ENCODE data around the gene CAPZA1. TPM values are rescaled to one million over a fixed set of nuclear protein-coding genes. Genes with fewer than 3 reads are reported as not detected.
A peak's percentile ranks its signal among the peaks of the same experiment; 100 is the strongest.

Gene CAPZA1
- total RNA-seq, 1 experiment from 2014 or later = 108 TPM

GRCh38 chr1:112712701-112713128 lies 93.1 kb downstream of the CAPZA1 start:
- H3K4me1 Mint-ChIP-seq = peaks cover 51 to 54% of the 10 kb centered on the region in 2 experiments
- Histone ChIP-seq H3K27me3 (ENCODE audit: insufficient read depth, low read length) (no peaks in the 10 kb centered on the region), H3K79me1 (ENCODE audit: insufficient read depth, low read depth, low read length, poor library complexity, severe bottlenecking) (no peaks in the 10 kb centered on the region), H3K9ac (ENCODE audit: extremely low read depth, insufficient read length, low read length) (no peak overlapping the region), H4K20me1 (ENCODE audit: control insufficient read depth, insufficient read depth, insufficient read length) (no peaks in the 10 kb centered on the region), H2BK15ac (ENCODE audit: low read depth, low read length) (no peak overlapping the region), H4K91ac (ENCODE audit: insufficient read length, low read depth, low read length) (no peak overlapping the region), H3K79me2 (ENCODE audit: insufficient read depth, low read length) (no peaks in the 10 kb centered on the region; the same call in 1 of the 2 replicates), H2BK5ac (ENCODE audit: insufficient read length, low read length) (no peak overlapping the region), H3K27ac (ENCODE audit: insufficient read length, low read depth, low read length) (no peak overlapping the region), H3K4ac (ENCODE audit: low read depth, low read length) (no peak overlapping the region), H3K23me2 (ENCODE audit: insufficient read length, low read depth, low read length, poor library complexity, severe bottlenecking) (peaks cover 19% of the 10 kb centered on the region), H4K8ac (replicated peaks; ENCODE audit: insufficient read length, low read depth, low read length) (no peak overlapping the region), H2AFZ (ENCODE audit: low read length) (no peak overlapping the region), H2BK20ac (ENCODE audit: low read depth, low read length, poor library complexity, severe bottlenecking) (no peak overlapping the region), H3K4me2 (ENCODE audit: insufficient read depth, insufficient read length, low read length) (no peak overlapping the region), H3K9me3 (ENCODE audit: control insufficient read depth, low read depth, low read length) (no peaks in the 10 kb centered on the region), H3K18ac (ENCODE audit: insufficient read length, low read depth, low read length) (no peak overlapping the region), H3K56ac (ENCODE audit: insufficient read length, low read depth, low read length) (no peak overlapping the region), H2BK12ac (ENCODE audit: insufficient read length, low read depth, low read length) (no peak overlapping the region), H4K5ac (ENCODE audit: insufficient read length, low read depth, low read length) (no peak overlapping the region), H2AK5ac (ENCODE audit: insufficient read length, low read length) (no peak overlapping the region), H3T11ph (ENCODE audit: low read length) (no peak overlapping the region), H2BK120ac (ENCODE audit: low read depth, low read length, poor library complexity, severe bottlenecking) (no peak overlapping the region), H3K14ac (ENCODE audit: insufficient read depth, low read length) (no peak overlapping the region), H3K4me1 (ENCODE audit: insufficient read depth, low read length) (peaks cover 5% of the 10 kb centered on the region), H3K23ac (ENCODE audit: insufficient read length, low read depth, low read length) (no peak overlapping the region)
- TF ChIP-seq, protein P1, sequence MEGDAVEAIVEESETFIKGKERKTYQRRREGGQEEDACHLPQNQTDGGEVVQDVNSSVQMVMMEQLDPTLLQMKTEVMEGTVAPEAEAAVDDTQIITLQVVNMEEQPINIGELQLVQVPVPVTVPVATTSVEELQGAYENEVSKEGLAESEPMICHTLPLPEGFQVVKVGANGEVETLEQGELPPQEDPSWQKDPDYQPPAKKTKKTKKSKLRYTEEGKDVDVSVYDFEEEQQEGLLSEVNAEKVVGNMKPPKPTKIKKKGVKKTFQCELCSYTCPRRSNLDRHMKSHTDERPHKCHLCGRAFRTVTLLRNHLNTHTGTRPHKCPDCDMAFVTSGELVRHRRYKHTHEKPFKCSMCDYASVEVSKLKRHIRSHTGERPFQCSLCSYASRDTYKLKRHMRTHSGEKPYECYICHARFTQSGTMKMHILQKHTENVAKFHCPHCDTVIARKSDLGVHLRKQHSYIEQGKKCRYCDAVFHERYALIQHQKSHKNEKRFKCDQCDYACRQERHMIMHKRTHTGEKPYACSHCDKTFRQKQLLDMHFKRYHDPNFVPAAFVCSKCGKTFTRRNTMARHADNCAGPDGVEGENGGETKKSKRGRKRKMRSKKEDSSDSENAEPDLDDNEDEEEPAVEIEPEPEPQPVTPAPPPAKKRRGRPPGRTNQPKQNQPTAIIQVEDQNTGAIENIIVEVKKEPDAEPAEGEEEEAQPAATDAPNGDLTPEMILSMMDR (conservative IDR thresholded peaks at IDR 0.05) = no peak
- WGBS (ENCODE audit: extremely low coverage, insufficient read length, low lambda C conversion rate) = no CpG with 5 or more reads among the region's 9 CpGs
- DNase-seq = peak; percentile 48
- H3K27me3 Mint-ChIP-seq (ENCODE audit: low read depth) = peaks cover 60% of the 10 kb centered on the region
- peaks cover 13 to 24% (median 17%) of the 10 kb centered on the region in 3 experiments for H3K36me3 Mint-ChIP-seq (ENCODE audit: insufficient read depth in 1 of 3, low read depth in 3 of 3)
- no peak overlapping the region for H3K27ac Mint-ChIP-seq
- peak overlapping the region in 1 of 2 experiments; percentile 95; a peak in 2 of 5 replicates for H3K4me3 Mint-ChIP-seq
- peaks cover 0 to 3% of the 10 kb centered on the region in 2 experiments; a peak in 1 of 5 replicates for H3K9me3 Mint-ChIP-seq

All from H9 (cell line).